GM12873 (cell line): Measurements from ENCODE around the gene CAPN9.

ENCODE experiments used
- CTCF ChIP-seq: IDR thresholded peaks from 2 replicates; pipeline ENCODE4 v1.5.1; 2012; ENCODE audit warnings: low read depth, mild to moderate bottlenecking, moderate library complexity, low read length, control low read depth; ENCODE audit not compliant: insufficient read depth; ENCODE audit errors: missing control alignments

Gene CAPN9

GRCh38 chr1:230760360-230760827, 13.2 kb downstream of the CAPN9 start:
- no peak for TF ChIP-seq CTCF

- TF ChIP-seq CTCF, result no peak
Observed at GRCh38 chr1:230761443-230762167, 14.4 kb downstream of the CAPN9 start.

GRCh38 chr1:230763927-230764591, 16.9 kb downstream of the CAPN9 start:
- no peak for TF ChIP-seq CTCF

GRCh38 chr1:230766318-230766717, 19.1 kb downstream of the CAPN9 start:
- no peak for TF ChIP-seq CTCF

GRCh38 chr1:230768903-230769570, 21.8 kb downstream of the CAPN9 start:
- TF ChIP-seq CTCF, result no peak

GRCh38 chr1:230770317-230770716, 23.1 kb downstream of the CAPN9 start:
- no peak for TF ChIP-seq CTCF

GRCh38 chr1:230771773-230772354, 24.7 kb downstream of the CAPN9 start:
- TF ChIP-seq CTCF, result no peak
